A673 (cell line): ENCODE results near the gene ITSN1. TPM values are rescaled to one million over a fixed set of nuclear protein-coding genes. Genes with fewer than 3 reads are reported as not detected.

ENCODE experiments used
- BruUV-seq: library from RNA; stranded (reverse); fragments of 400-500 nt; replicated peaks from 2 replicates; lab custom pipeline; 2021; lab: Mats Ljungman, UMichigan
- CTCF ChIA-PET: fragments of 300-600 bp; sonication (Branson Sonifier 250); formaldehyde crosslinking; loops from one replicate; lab custom pipeline; 2022; ENCODE audit warnings: antibody characterized with exemption; lab: Charles Lee
- POLR2A ChIA-PET: fragments of 300-600 bp; sonication (Branson Sonifier 250); formaldehyde crosslinking; loops from one replicate; lab custom pipeline; 2022; ENCODE audit warnings: antibody characterized with exemption; ENCODE audit not compliant: low non-redundant PET; lab: Charles Lee
- DNase-seq: peaks from one replicate; pipeline ENCODE4 v3.0.0-alpha.2; 2015; ENCODE audit warnings: low spot score
- H3K27ac ChIP-seq: fragments of 200-600 bp; sonication (generic); 2 replicates; pipeline ENCODE4 v1.5.1; 2016; ENCODE audit warnings: mixed run types, low read depth, mild to moderate bottlenecking, mixed read lengths, antibody characterized with exemption, low read length; ENCODE audit not compliant: poor library complexity, severe bottlenecking
- H3K27me3 ChIP-seq: fragments of 200-600 bp; sonication (generic); replicated peaks from 2 replicates; pipeline ENCODE4 v1.6.1; 2017; ENCODE audit warnings: mixed run types, low read depth, mild to moderate bottlenecking, mixed read lengths, antibody characterized with exemption, low read length; ENCODE audit not compliant: insufficient read depth, poor library complexity
- H3K36me3 ChIP-seq: fragments of 200-600 bp; sonication (generic); 2 replicates; pipeline ENCODE4 v1.6.1; 2016; ENCODE audit warnings: mixed run types, mild to moderate bottlenecking, mixed read lengths, antibody characterized with exemption, low read length; ENCODE audit not compliant: insufficient read depth, poor library complexity, severe bottlenecking
- H3K4me1 ChIP-seq: fragments of 200-600 bp; sonication (generic); 2 replicates; pipeline ENCODE4 v1.6.1; 2017; ENCODE audit warnings: mixed run types, mild to moderate bottlenecking, mixed read lengths, antibody characterized with exemption, low read length; ENCODE audit not compliant: insufficient read depth, poor library complexity, severe bottlenecking
- H3K4me3 ChIP-seq: fragments of 200-600 bp; sonication (generic); 2 replicates; pipeline ENCODE4 v1.5.1; 2016; ENCODE audit warnings: low read depth, mixed run types, mild to moderate bottlenecking, mixed read lengths, low read length; ENCODE audit not compliant: poor library complexity, severe bottlenecking
- H3K9me3 ChIP-seq: fragments of 200-600 bp; sonication (generic); 2 replicates; pipeline ENCODE4 v1.6.1; 2016; ENCODE audit warnings: mixed run types, low read depth, mild to moderate bottlenecking, mixed read lengths, antibody characterized with exemption, low read length; ENCODE audit not compliant: poor library complexity, severe bottlenecking
- CTCF ChIP-seq: fragments of 300-800, 200-600 bp; sonication (generic); conservative IDR thresholded peaks from 2 replicates; pipeline ENCODE4 v1.5.1; 2017; ENCODE audit warnings: low read depth, mild to moderate bottlenecking, antibody characterized with exemption, low read length, moderate library complexity, mixed read lengths
- EZH2 ChIP-seq: fragments of 200-600 bp; sonication (generic); IDR thresholded peaks from 2 replicates; pipeline ENCODE4 v1.6.1; 2017; ENCODE audit warnings: borderline replicate concordance, low read depth, mild to moderate bottlenecking, mixed read lengths, antibody characterized with exemption, low read length; ENCODE audit not compliant: poor library complexity, severe bottlenecking
- intact Hi-C: fragments of 100-400 bp; cut with micrococcal nuclease; formaldehyde crosslinking; loops from one replicate; pipeline ENCODE4 v1.10.0; 2022; ENCODE audit not compliant: unreplicated experiment
- total RNA-seq: library from RNA; stranded (reverse); gene quantifications from 2 replicates; pipeline ENCODE4 v1.2.3, GENCODE V29; 2021

ITSN1 gene
- total RNA-seq, 1 experiment from 2014 or later = 54.2 TPM

GRCh38 chr21:33659568-33659949 is 17.3 kb downstream of the ITSN1 start:
- CTCF ChIA-PET = no interaction called here
- no peak overlapping the region for H3K4me3 ChIP-seq
- H3K27me3 ChIP-seq = no peaks in the 10 kb centered on the region
- DNase-seq = no peak
- POLR2A ChIA-PET = no interaction called here
- no TSS peak for BruUV-seq
- no peak overlapping the region for H3K27ac ChIP-seq
- intact Hi-C loops = no loop called here
- TF ChIP-seq CTCF (no peak), EZH2 (no peak)
- peaks cover 9% of the 10 kb centered on the region for H3K9me3 ChIP-seq
- no peaks in the 10 kb centered on the region for H3K36me3 ChIP-seq
- peaks cover 13% of the 10 kb centered on the region for H3K4me1 ChIP-seq

- TF ChIP-seq CTCF = no peak
- no peak for TF ChIP-seq EZH2
- Histone ChIP-seq H3K27ac (no peak overlapping the region), H3K4me1 (peaks cover 7% of the 10 kb centered on the region), H3K4me3 (no peak overlapping the region), H3K9me3 (peaks cover 9% of the 10 kb centered on the region), H3K27me3 (no peaks in the 10 kb centered on the region), H3K36me3 (no peaks in the 10 kb centered on the region)
- DNase-seq = no peak
- intact Hi-C loops = no loop called here
- BruUV-seq = no TSS peak
- ChIA-PET POLR2A (no interaction called here), CTCF (no interaction called here)
Measured at GRCh38 chr21:33660406-33660805, 18.1 kb downstream of the ITSN1 start.

- DNase-seq = no peak
- TF ChIP-seq CTCF (no peak), EZH2 (no peak)
- Histone ChIP-seq H3K27me3 (no peaks in the 10 kb centered on the region), H3K4me1 (peaks cover 5% of the 10 kb centered on the region), H3K27ac (no peak overlapping the region), H3K36me3 (no peaks in the 10 kb centered on the region), H3K4me3 (no peak overlapping the region), H3K9me3 (peaks cover 9% of the 10 kb centered on the region)
- POLR2A ChIA-PET = no interaction called here
- BruUV-seq = no TSS peak
- intact Hi-C loops = no loop called here
- CTCF ChIA-PET = no interaction called here
Measured at GRCh38 chr21:33661146-33661545, 18.8 kb downstream of the ITSN1 start.
